HG02642 (cell line): ENCODE data around the gene DMC1.

Source experiments
- ATAC-seq: cut with Tn5 transposase; IDR thresholded peaks from one replicate; pipeline ENCODE4 v1.9.1; 2021; ENCODE audit warnings: mild to moderate bottlenecking; ENCODE audit not compliant: unreplicated experiment, poor library complexity

DMC1 gene

DNA sequence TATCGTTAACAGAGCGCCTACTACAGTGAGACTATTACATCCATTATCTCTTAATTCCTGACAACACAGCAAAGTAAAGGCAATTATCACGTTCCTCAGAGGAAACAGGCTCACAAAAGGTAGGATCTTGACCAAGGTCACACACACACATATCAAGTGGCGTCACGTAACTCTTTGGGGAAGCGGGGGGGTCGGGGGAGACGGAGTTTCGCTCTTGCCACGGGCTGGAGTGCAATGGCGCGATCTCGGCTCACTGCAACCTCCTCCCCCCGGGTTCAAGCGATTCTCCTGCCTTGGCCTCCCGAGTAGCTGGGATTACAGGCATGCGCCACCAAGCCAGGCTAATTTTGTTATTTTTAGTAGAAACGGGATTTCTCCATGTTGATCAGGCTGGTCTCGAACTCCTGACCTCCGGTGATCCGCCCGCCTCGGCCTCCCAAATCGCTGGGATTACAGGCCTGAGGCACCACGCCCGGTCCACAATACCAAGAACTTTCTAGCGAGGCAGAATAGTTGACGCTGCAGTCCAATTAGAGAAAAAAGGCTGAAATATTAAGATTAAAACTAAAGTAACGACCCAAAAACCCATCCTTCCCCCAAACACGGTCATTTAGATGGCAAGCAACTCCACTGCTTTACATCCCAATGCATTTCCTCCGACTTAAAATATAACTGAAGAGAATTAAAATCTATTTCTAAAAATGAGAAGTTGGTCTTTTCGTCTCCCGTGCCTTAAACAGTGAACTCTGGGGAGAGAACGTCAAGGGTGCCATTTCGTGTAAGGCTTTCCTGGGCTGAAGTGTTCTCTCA is 65.0 kb downstream of the DMC1 start:
- no peak for ATAC-seq

DNA sequence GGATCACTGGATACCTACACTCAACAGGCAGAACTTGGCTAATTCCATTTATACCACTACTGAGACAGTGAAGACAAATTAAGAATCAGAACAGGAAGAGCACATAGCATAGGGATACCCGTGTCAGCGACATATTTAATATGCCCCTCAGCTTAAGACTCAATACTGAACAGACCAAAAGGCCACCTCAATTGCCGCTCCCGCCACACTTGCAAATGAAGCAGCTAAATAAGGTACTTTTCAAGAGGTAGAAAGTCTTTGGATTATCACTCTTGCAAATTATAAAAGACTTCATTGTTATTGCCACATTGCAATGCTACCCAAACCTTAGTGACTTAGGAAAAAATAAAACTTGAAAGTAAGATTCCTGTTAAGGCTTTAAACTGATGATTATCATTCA is 67.0 kb downstream of the DMC1 start:
- ATAC-seq = no peak

DNA sequence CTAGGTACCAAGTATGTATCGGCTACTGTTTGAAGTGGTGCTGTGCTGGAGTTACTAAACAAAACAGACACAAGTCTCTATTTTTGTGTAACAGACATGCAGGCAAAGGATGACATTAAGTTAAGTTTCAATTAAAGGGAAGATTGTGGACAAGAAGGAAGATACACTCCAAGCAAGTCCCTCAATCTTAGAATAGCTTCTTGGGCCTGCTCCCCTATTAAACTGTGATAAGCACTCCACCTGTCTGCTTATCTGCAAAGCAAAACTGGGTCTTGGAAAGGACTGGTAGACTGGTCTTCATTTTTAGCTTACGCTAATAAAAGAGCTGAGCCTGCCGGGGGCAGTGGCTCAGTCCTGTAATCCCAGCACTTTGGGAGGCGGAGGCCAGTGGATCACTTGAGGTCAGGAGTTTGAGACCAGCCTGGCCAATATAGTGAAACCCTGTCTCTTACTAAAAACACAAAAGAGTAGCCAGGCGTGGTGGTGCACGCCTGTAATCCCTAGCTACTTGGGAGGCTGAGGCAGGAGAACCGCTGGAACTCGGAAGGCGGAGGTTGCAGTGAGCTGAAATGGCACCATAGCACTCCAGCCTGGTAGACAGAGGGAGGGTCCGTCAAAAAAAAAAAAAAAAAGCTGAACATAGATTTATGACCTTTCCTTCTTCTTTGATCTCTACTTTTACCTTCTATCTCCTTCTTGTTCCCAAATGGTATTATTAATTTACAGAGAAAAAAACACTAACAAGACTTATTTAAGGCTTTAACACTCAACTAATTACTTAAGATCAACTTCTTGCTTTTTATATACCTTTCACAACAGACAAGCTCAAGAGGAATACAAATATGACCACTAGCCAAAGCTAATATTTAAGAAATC is 67.9 kb downstream of the DMC1 start:
- no peak for ATAC-seq

DNA sequence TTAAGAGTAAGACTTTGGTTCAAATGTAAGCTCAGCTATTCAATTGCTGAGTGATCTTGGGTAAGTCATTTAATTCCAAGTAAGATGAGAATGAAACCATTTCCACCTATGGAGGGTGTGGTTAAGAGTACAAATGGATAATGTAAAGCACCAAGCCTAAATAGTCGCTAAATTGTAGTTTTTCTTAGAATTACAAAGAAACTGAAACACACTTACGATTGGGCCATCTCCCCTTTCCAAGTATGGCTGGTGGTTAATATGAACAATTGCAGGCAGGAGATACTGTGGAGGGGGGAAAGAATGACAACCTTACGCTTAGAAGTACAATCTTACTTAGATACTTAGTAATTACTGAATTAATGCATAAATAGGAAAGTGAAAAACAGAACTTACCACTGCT is 72.1 kb downstream of the DMC1 start:
- no peak for ATAC-seq

DNA sequence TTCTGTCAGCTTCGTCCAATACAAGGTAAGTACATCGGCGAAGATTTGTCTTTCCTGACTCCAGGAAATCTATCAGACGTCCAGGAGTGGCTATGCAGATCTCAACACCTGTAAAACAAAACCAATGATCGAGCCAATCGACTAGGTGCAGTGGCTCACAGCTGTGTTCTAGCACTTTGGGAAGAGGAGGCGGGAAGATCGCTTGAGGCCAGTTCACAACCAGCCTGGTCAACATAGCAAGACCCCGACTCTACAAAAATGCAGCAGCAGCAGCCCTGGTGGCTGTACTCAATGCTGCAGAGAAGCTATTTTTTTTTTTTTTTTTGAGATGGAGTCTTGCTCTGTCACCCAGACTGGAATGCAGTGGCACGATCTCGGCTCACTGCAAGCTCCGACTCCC is 75.0 kb downstream of the DMC1 start:
- ATAC-seq = no peak

DNA sequence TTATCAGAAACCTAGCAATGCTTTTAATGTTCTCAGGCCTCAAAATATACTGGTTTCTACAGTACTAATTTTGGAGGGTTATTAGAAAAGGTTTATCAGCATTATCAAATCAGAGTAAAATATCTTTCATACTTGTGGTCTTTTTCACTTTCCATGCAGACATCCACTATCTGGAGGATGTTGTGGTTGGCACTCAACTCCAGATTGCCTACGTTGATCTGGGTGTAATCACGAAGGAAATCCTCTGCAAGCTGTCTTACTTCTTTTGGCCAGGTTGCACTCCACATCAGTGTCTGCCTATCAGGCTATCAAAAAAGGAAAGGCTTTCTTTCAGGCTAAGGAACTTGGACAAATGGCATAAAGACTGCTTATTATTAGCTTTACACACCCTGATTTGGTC is 75.5 kb downstream of the DMC1 start:
- no peak for ATAC-seq

DNA sequence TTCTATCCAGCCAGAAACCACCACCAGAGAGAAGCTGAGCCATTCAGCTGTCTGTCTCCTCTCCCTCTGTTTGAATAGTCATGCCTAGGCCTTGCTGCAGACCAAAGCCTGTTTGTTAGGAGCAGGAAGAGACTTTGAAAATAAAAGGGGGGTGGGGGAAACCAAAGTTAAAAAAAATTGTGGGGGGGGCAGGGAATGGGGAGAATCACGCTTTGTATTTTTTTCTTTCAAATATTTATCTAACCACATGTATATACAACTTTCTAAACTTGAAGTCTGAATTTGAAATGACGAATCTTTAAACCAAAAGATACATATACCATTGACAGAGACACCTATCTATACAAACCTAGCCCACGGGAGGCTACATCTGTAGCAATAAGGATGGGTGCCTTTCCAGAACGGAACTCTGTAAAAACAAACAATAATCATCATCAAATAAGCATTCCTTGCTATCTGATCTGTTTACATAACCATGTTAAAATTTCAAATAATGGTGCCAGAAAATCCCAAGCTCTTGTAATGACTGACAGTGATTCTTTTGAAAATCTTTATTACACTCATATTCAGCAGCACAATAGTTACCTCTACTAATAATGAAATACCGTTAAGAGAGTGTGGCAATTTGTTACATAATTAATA is 78.2 kb downstream of the DMC1 start:
- no peak for ATAC-seq

DNA sequence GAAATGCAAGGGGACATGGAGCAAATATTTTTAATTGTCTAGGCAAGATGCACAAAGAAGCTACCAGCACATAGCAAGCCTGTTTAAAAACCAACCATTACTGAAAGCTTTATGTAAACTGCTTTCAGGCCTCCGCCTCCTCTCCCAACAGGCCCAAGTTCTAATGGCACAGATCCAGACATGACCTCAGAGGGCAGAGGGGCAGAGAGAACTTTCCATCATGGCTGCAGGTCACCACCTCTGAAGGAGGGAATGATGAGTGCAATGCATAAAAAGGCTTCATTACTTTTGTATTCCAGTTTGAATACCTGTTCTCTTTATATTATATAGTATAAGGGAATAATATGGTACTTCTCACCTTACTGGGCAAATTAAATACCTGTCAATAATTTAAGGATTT is 79.1 kb downstream of the DMC1 start:
- no peak for ATAC-seq

DNA sequence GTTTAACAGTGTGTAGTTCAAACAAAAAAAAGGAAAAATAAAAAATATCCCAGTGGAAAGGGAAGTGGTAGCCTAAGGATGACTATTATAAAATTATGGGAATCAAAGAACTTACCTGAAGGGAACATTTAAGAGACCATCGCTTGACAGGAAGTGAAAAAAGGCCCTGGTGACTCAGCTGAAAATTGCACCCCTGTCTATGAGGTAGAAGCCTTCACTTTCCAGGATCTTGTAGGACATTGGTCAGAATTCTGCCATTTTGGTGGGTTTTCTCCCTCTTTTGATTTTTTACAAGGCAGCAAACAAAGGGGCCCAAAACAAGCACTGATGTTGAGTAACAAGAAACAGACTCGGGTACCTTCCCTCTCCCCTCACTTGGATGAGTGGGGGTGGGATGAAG is 79.5 kb downstream of the DMC1 start:
- no peak for ATAC-seq

DNA sequence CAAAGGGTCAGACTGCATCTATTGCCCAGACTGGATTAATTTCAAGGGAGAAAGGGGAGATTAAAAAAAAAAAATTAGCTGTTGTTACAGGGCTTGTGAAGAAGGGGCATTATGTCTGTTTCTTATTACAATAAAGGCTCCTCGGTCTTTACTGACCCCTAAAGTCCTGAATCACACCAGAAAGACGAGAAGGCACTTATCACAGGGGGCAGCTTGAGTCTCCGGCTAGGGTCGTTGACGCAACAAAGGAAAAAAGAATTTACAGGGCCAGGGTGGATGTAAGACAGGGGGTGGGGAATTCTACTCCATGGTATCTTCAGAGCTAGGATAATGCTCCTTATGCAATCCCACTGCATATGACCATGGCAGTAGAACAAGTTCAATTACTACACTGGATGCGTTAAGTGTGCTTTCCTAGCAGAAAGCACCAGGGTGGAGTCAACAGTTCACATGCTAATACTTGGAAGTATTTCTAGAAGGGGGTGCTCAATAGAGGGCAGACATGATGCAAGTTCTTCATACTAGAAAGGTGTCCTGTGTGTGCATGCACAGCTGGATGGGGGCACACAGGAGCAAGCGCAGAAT is 80.3 kb downstream of the DMC1 start:
- no peak for ATAC-seq

DNA sequence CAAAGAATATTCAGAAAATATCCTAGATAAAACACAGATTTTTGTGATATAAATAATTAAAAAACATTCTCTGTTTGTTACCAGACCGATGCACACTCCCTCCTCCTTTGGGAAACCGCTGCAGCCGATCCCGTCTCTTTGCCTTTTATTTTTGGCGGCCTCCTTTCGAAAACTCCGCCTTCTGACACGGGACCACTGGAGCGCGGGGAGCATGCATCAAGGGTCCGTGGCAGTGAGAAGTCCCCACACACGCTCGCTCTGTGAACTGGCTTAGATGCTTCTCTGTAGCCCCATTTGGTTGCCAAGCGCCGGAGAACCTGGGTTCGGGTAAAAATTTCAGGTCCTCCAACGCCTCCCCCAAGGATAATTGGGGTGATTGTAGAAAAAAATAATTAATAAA is 80.8 kb downstream of the DMC1 start:
- no peak for ATAC-seq

DNA sequence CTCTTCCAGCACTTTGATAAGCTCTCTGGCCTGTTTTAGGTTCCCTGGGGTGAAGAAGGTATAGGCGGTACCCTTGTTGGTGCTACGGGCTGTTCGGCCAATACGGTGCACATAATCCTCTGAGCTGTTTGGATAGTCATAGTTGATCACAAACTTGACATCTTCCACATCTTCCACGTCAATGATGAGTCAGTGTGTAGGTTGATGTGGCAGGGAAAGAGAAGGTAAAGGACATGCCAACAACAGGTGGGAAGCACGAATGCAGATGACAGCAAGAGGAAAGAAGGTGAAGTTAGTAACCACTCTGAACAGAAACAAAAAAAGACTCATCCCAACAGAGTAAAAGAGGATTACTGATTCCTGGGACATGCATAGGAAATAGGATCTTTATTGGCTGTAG is 82.0 kb downstream of the DMC1 start:
- ATAC-seq = no peak

DNA sequence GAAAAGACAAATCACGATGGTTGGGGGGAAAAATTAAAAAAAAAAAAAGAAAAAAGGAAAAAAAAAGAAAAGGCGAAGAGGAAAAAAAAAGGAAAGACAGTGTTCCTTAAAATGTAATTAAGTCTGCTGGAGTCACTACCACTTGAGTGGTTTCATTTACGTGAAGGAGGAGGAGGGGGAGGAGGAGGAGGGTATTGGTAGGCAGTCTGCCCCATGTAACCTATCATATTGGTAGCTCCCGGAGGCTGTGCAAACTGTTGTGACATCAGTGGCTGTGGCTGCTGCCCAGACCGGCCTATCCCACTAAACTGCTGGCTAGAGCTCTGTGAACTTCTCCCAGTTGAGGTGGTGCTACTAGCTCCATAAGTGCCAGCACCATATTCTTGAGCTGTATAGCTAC is 84.2 kb downstream of the DMC1 start:
- ATAC-seq = no peak

DNA sequence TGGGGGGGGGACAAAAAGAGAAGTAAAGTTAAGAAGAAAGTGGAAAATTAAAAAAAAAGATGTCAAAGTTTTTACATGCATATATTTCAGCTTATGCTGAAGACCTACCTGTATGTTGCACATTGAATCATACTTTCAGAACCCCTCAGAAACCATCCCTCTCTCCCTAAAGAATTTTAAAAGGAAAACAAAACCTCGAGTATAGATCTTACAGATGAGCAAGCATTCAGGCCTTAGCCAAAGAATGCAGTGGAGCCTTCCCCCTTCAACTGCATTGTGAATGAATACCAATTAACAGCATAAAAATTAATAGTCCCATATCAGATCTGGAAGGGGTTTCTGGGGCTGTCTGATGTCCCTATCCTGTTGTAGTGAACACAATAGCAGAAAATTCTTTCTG is 85.7 kb downstream of the DMC1 start:
- no peak for ATAC-seq

DNA sequence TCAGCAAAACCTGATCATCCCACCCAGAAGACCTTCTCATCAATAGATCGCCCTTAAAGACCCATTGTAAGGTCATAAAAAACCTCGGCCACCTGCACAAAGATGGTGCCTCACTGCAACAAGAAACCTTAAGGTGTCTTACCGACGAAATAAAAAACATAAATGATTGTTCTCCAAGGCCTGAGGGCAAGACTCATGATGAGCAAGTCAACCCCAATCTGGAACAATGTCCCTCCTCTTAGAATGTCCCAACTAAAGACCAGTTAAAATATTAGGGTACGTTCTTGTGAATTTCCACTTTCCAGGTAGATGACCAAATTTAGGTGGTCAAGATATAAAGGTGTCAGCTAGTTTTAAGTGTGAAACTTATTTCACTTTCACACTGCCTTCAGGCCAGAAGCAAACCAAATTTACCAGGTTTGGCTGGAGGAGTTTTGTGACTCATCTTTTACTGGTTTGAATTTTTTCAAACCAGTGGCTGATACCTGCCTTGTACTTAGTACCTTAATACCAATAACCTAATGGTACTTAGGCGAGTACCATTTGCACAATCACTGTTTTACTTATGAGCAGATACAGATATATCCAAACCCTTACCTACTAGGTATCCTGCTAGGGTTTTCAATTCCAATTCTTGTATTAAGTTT is 87.2 kb downstream of the DMC1 start:
- ATAC-seq = no peak

DNA sequence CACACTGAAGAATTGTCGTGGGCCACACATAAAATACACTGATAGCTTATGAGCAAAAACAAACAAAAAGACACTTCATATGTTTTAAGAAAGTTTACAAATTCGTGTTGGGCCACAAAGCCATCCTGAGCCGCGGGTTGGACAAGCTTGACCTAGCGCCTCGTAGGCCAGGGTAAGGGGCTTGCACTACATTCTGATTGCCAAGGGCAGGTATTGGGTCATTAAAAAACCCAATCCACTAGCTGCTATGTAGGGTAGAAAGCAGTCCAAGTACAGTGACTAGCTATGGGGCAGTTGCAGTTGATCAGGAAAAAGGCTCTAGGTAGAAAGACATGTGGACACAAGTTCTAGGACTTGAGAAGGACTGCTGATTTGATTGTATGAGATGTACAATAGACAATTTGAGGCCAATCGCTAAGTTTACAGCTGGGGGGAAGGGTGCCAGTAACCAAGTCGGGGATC is 88.1 kb downstream of the DMC1 start:
- ATAC-seq = no peak

DNA sequence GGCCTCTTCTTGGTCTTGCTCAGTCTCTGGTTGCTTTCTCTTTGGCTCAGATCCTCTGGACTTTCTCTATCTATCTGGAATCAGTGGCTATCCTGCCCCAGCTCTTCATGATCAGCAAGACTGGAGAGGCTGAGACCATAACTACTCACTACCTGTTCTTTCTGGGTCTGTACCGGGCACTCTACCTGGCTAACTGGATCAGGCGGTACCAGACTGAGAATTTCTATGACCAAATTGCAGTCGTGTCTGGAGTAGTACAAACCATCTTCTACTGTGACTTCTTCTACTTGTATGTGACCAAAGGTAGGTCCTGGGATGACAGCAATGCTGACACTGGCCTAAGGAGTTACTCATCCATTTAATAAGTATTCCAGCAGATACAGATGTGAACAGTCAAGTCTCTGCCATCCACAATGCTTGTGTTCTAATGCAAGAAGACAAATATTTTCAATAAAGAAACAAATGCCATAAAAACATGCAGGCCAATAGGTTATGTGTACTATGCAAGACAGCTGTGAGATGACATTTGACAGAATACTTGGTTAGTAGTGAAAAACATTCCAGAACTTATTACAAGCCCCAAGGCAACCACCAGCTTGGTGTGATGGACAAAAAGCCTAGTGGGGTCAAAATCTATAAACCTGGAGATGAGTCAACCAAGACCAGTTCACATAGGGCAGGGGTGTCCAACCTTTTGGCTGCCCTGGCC is 88.7 kb downstream of the DMC1 start:
- no peak for ATAC-seq

DNA sequence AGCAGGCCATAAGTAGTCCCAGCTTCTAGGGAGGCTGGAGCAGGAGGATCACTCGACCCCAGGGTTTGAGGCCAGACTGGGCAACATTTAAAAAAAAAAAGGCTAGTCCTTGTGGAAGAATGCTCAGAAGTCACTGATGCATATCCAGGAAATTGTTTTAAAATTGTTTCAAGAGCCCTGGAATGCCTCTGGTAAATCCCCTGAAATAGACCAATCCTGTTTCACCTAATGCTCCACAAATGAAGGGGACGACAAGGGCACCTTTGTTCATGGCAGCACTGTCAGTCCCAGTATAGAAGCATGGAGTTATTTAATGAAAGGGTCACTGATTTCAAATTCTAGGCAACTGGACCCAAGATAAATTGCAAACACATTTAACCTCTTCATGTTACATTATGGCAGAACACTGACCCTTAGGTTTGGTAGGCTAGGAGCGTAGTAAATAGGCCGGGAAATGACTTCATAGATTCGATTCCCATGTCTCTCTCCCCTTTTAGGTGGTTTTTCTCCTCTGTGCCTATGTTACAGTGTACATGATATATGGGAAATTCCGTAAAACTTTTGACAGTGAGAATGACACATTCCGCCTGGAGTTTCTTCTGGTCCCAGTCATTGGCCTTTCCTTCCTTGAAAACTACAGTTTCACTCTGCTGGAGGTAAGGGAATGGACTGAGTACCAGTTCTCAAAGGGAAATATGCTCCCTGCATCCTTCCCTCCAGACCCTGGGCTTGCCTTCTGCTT is 90.7 kb downstream of the DMC1 start:
- ATAC-seq = no peak

DNA sequence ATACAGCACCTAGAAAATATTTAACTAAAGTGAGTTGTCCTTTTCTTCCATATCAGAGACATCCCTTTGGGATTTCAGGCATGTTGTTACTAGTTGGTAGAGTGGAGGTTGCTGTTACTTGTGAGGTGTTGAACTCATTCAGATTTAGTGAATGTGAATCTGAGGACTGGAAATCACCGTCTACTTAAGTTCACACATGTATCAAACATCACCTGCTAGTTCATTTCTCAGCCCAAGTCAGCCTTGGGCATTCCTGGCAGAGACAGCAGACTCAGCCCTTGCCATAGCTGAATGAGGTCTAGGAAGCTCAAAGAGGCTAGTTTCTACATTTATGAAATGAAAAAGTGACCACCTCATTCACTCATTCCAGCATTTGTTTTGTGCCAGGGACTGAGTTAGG is 92.4 kb downstream of the DMC1 start:
- no peak for ATAC-seq
